GM12801 (cell line): ENCODE data around the gene RPL3.

Experiments used
- TF ChIP-seq, protein P1 (sequence below): IDR thresholded peaks from one replicate; pipeline ENCODE4 v1.5.1; 2011; ENCODE audit warnings: control low read depth; ENCODE audit not compliant: insufficient read length; ENCODE audit errors: extremely low read depth

The RPL3 gene

DNA sequence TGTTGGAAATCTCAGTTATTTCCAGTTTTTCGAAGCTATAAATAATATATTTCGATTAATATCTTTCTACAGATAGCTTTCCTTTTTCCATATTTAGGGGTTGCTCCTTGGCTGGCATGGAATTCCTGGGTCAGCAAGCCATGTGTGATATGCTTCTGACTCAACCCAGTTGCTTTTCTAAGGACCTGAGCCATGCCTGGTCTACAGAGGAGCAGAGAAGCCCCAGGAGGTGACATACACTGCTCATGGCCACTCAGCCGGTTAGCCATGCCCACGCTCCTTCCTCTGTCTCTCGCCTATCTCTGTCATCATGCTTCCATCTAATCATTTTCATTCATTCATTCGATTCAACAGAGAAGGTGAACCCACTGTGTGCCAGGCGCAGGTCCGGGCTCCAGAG, 51.4 kb downstream of the RPL3 start:
- TF ChIP-seq, protein P1, sequence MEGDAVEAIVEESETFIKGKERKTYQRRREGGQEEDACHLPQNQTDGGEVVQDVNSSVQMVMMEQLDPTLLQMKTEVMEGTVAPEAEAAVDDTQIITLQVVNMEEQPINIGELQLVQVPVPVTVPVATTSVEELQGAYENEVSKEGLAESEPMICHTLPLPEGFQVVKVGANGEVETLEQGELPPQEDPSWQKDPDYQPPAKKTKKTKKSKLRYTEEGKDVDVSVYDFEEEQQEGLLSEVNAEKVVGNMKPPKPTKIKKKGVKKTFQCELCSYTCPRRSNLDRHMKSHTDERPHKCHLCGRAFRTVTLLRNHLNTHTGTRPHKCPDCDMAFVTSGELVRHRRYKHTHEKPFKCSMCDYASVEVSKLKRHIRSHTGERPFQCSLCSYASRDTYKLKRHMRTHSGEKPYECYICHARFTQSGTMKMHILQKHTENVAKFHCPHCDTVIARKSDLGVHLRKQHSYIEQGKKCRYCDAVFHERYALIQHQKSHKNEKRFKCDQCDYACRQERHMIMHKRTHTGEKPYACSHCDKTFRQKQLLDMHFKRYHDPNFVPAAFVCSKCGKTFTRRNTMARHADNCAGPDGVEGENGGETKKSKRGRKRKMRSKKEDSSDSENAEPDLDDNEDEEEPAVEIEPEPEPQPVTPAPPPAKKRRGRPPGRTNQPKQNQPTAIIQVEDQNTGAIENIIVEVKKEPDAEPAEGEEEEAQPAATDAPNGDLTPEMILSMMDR = no peak

DNA sequence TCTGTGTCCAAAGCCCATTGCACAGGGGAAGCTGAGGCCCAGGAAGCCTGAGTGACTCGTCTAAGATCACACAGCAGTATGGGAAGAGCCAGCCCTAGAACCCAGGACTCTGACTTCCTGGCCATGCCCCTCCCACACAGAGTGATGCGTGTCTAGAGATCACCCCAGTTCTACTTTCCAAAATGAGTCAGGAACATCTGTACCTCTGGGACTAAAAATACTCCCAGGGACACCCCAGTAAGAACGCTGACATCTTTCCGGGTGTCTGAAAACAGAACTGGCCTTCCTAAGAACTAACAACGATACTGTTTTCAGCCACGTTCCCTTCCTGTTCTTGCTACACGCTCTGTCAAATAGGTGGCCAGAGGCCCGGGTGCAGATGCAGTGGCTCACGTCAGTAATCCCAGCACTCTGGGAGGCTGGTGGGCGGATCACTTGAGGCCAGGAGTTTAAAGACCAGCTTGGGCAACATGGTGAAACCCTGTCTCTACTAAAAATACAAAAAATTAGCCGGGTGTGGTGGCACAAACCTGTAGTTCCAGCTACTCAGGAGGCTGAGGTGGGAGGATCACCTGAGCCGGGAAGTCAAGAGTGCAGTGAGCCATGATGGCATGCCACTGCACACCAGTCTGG, 52.9 kb downstream of the RPL3 start:
- TF ChIP-seq, protein P1 = no peak

DNA sequence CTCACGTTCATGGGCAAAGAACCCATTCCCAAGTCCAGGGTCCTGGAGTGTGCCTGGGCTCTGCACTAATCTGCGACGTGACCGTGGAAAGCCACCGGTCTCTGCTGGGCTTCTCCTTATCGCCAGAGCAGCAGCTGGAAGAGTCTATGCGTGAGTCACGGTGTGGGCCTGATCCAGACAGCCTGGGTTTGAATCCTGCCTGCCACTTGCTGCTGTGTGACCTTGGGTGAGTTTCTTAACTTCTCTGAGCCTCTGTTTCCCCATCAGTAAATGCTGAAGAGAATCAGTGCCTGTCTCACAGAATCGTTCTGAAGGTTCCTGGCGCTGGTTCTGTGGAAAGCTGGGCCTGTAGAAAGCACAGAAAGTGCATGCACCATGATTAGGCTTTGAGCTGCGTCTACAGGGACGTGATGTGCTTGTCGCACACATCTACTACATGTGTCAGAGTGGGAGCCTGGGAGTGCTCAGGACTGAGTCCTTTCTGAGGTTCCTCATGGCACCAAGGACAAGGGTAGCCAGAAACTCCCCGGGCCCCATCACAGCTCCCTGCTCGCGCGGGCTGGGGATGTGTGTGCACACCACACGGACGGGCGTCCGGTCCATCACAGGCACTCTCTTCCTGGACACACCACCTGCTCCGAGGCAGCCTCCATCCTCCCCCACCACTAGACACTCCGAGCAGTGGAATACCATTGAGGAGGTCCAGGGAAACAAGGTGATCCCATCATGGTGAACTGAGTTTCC, 54.1 kb downstream of the RPL3 start:
- TF ChIP-seq, protein P1 = no peak

GRCh38 chr22:39264349-39265038, 54.9 kb downstream of the RPL3 start:
- TF ChIP-seq, protein P1 = no peak

DNA sequence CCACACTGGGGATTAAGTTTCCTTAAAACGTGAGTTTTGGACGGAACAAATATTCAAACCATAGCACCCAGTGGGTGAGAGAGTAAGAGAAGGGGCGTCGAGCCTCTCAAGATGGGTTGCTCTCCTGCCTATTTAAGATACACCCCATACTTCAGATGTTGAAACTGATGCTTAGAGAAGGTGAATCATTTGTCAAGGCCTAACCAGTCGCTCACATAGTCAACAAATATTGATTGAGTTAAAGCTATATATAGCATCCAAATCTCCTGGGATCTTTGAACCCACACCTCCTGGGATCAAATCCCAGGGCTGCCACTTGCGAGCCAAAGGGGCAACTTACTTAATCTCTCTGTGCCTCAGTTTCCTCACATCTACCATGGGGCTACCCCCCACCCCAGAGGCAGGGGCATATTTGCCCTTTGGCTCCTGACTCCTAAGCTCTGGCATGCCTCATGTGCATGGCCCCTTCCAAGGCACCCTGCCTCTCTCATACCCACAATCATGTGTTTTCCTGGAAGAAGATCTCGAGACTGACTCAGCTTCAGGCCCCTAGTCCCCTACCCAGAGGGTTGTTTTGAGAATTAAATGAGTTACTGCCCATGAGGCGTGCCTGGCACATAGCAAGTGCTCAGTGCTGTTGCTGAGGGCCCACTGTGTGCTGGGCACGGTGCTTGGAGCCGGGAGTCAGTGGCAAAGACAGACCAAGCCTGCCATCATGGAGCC, 55.6 kb downstream of the RPL3 start:
- TF ChIP-seq, protein P1 = no peak
